Left lung (tissue), 10 donors: ENCODE measurements around the gene ANKRD40. TPM values are rescaled to one million over a fixed set of nuclear protein-coding genes. Genes with fewer than 3 reads are reported as not detected.

Experiments used
- ATAC-seq: fragments of 200-7000 bp; cut with Tn5 transposase; one replicate; pipeline ENCODE4 v1.9.1; 2020; ENCODE audit warnings: moderate library complexity
- DNase-seq, 4 donors: peaks; one replicate each; pipeline ENCODE4 v3.0.0-alpha.2; 2013 to 2020
- H3K27ac ChIP-seq, 2 donors: fragments of 200-600 bp; sonication (generic) in 1 of 2; one replicate each; pipeline versions ENCODE4 v1.5.0 to v1.8.0; 2020 to 2021
- H3K27me3 ChIP-seq, 2 donors: fragments of 200-600 bp; sonication (generic) in 1 of 2; one replicate each; pipeline versions ENCODE4 v1.5.0 to v1.8.0; 2020 to 2021
- H3K36me3 ChIP-seq, 2 donors: fragments of 200-600 bp; sonication (generic) in 1 of 2; one replicate each; pipeline versions ENCODE4 v1.5.0 to v1.8.0; 2020 to 2021
- H3K4me1 ChIP-seq, 2 donors: fragments of 200-600 bp; one replicate each; pipeline ENCODE4 v1.8.0; 2021
- H3K4me3 ChIP-seq, 2 donors: fragments of 200-600 bp; sonication (generic) in 1 of 2; one replicate each; pipeline versions ENCODE4 v1.5.0 to v1.8.0; 2020 to 2021; ENCODE audit warnings: mild to moderate bottlenecking in 1 of 2
- H3K9me3 ChIP-seq, 2 donors: fragments of 200-600 bp; sonication (generic) in 1 of 2; one replicate each; pipeline versions ENCODE4 v1.5.0 to v1.8.0; 2020 to 2021
- intact Hi-C, 2 donors: fragments of 100-400 bp; cut with DNase I; formaldehyde crosslinking; loops; one replicate each; pipeline versions ENCODE4 v1.11.2 to v1.14.2; 2022
- polyA plus RNA-seq, 6 donors: library from polyadenylated mRNA; unstranded; fragments of 120-200 nt; gene quantifications; one replicate each; pipeline ENCODE4 v1.2.1, GENCODE V29; 2013; ENCODE audit not compliant: insufficient read length in 6 of 6
- total RNA-seq, 2 donors: library from RNA; stranded (reverse); fragmentation: NEBNext Ultra II Directional; extraction: Animal tissue kit (Norgen Biotek cat#: 25700); gene quantifications; one replicate each; pipeline ENCODE4 v1.2.1, GENCODE V29; 2021
- TF ChIP-seq, protein P1 (sequence below), 2 donors: fragments of 200-600 bp; sonication (generic) in 1 of 2; IDR thresholded peaks; one replicate each; pipeline versions ENCODE4 v1.5.0 to v1.8.0; 2021; ENCODE audit warnings: antibody characterized with exemption in 2 of 2
- donor health status: DM: no; HTN: yes; CAD: no.
- donor health status: DM: no; HTN: no; CAD: no.

ANKRD40 gene
- total and polyA plus RNA-seq, 8 donors: 42.2 to 52.0 (median 46.6) TPM

- TF ChIP-seq, protein P1, sequence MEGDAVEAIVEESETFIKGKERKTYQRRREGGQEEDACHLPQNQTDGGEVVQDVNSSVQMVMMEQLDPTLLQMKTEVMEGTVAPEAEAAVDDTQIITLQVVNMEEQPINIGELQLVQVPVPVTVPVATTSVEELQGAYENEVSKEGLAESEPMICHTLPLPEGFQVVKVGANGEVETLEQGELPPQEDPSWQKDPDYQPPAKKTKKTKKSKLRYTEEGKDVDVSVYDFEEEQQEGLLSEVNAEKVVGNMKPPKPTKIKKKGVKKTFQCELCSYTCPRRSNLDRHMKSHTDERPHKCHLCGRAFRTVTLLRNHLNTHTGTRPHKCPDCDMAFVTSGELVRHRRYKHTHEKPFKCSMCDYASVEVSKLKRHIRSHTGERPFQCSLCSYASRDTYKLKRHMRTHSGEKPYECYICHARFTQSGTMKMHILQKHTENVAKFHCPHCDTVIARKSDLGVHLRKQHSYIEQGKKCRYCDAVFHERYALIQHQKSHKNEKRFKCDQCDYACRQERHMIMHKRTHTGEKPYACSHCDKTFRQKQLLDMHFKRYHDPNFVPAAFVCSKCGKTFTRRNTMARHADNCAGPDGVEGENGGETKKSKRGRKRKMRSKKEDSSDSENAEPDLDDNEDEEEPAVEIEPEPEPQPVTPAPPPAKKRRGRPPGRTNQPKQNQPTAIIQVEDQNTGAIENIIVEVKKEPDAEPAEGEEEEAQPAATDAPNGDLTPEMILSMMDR (IDR thresholded peaks at IDR 0.05): no peak
- ATAC-seq: no peak
Observed at GRCh38 chr17:50658616-50659015, 49.1 kb downstream of the ANKRD40 start.

GRCh38 chr17:50657627-50658026, 50.1 kb downstream of the ANKRD40 start:
- Histone ChIP-seq H3K27ac (no peak overlapping the region), H3K4me3 (no peak overlapping the region), H3K27me3 (no peaks in the 10 kb centered on the region), H3K9me3 (peaks cover 0 to 2% of the 10 kb centered on the region in 2 donors), H3K4me1 (peaks cover 21 to 30% of the 10 kb centered on the region in 2 donors), H3K36me3 (no peaks in the 10 kb centered on the region)
- ATAC-seq (no peak), DNase-seq (peak in 1 of 4 donors; percentile 47)
- intact Hi-C loops: no loop called here
- TF ChIP-seq, protein P1 (IDR thresholded peaks at IDR 0.05): no peak

More at GRCh38 chr17:50658616-50659015, 49.1 kb downstream of the ANKRD40 start:
- Histone ChIP-seq H3K9me3 (no peaks in the 10 kb centered on the region), H3K27me3 (no peaks in the 10 kb centered on the region), H3K4me3 (no peak overlapping the region), H3K27ac (no peak overlapping the region), H3K4me1 (peaks cover 21 to 31% of the 10 kb centered on the region in 2 donors), H3K36me3 (no peaks in the 10 kb centered on the region)
- intact Hi-C loops: no loop called here
- DNase-seq: peak in 3 of 4 donors; percentile 47 to 88 (median 78)

GRCh38 chr17:50657054-50657453, 50.7 kb downstream of the ANKRD40 start:
- Histone ChIP-seq H3K4me3 (no peak overlapping the region), H3K27me3 (no peaks in the 10 kb centered on the region), H3K4me1 (peaks cover 21 to 24% of the 10 kb centered on the region in 2 donors), H3K36me3 (no peaks in the 10 kb centered on the region), H3K27ac (no peak overlapping the region), H3K9me3 (peaks cover 0 to 2% of the 10 kb centered on the region in 2 donors)
- DNase-seq (peak in 1 of 4 donors; percentile 34), ATAC-seq (no peak)
- intact Hi-C loops: no loop called here
- TF ChIP-seq, protein P1 (IDR thresholded peaks at IDR 0.05): no peak

DNA sequence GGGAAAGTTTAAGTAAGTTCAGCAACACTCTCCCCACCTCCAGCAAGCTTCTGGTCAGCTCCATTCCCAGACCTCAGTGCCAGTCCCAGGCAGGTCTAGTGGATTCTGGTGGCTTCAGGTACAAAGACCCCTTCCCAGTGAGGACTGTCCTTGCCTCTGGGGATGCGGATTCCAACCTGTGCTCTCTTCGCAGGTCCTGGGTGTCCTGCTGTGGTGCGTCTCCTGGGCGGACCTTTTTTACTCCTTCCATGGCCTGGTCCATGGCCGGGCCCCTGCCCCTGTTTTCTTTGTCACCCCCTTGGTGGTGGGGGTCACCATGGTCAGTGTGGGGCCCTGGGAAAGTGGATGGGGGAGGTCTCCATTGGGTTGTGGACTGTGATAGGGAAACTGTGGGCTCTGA, 51.2 kb downstream of the ANKRD40 start:
- intact Hi-C loops: no loop called here
- ATAC-seq: no peak

DNA sequence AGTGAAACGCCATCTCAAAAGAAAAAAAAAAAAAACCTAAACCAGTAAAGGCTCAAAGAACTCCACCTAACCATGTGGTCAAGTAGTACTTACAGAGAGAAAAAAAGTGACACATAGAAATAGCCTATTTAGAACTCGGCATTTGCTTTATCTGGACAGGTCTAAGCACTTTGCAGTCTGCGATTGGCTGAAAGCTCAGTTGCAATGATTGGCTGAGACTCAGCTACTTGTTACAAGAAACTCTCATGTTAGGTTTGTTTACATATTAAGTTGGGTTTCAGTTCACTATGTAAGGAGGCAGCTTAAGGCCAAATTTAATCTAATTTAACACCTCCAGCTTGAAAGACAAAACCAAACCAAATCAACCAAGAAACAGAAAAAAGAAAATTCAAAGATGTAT, 54.0 kb downstream of the ANKRD40 start:
- Histone ChIP-seq H3K4me3 (no peak overlapping the region), H3K36me3 (no peaks in the 10 kb centered on the region), H3K4me1 (no peaks in the 10 kb centered on the region), H3K9me3 (peaks cover 0 to 2% of the 10 kb centered on the region in 2 donors), H3K27me3 (no peaks in the 10 kb centered on the region), H3K27ac (no peak overlapping the region)
- TF ChIP-seq, protein P1 (IDR thresholded peaks at IDR 0.05): no peak
- ATAC-seq (peak; percentile 93), DNase-seq (no peak)
- intact Hi-C loops: no loop called here

More for the DNA sequence above, 51.2 kb downstream of the ANKRD40 start:
- H3K4me1 ChIP-seq: peaks cover 19% of the 10 kb centered on the region in 2 donors
- H3K36me3 ChIP-seq: no peaks in the 10 kb centered on the region
- H3K27me3 ChIP-seq: no peaks in the 10 kb centered on the region
- TF ChIP-seq, protein P1 (IDR thresholded peaks at IDR 0.05): no peak
- peak in 1 of 4 donors; percentile 39 for DNase-seq
- H3K27ac ChIP-seq: no peak overlapping the region
- H3K4me3 ChIP-seq: no peak overlapping the region
- H3K9me3 ChIP-seq: peaks cover 0 to 2% of the 10 kb centered on the region in 2 donors
